ENCODE results near the gene CHRDL2. TPM values are rescaled to one million over a fixed set of nuclear protein-coding genes. Genes with fewer than 3 reads are reported as not detected.

Gene CHRDL2
- total RNA-seq, 4 donors from 2014 or later = 0.19 to 0.97 TPM; not detected in 2

GRCh38 chr11:74696939-74697675 lies 34.1 kb downstream of the CHRDL2 start:
- TF ChIP-seq CTCF (IDR thresholded peaks at IDR 0.05) (no peak), POLR2A (IDR thresholded peaks at IDR 0.05) (no peak)
- H3K27me3 ChIP-seq = no peaks in the 10 kb centered on the region
- intact Hi-C loops (cut with DNase I) = no loop called here
- no peaks in the 10 kb centered on the region for H3K9me3 ChIP-seq
- 18 to 20% methylated on average over 14 to 16 of the region's 16 CpGs for WGBS, 2 donors
- peaks cover 3 to 26% (median 16%) of the 10 kb centered on the region in 3 donors for H3K4me1 ChIP-seq
- peak overlapping the region in 2 of 4 donors; percentile 19 to 33 for H3K4me3 ChIP-seq
- no peak for DNase-seq
- H3K36me3 ChIP-seq = no peaks in the 10 kb centered on the region
- peak overlapping the region; percentile 59 to 92 (median 80) for H3K27ac ChIP-seq

GRCh38 chr11:74696500-74696899 lies 34.7 kb downstream of the CHRDL2 start:
- Histone ChIP-seq H3K9me3 (no peaks in the 10 kb centered on the region), H3K4me1 (peaks cover 3 to 25% (median 16%) of the 10 kb centered on the region in 3 donors), H3K27ac (peak overlapping the region; percentile 59 to 92 (median 80)), H3K4me3 (peak overlapping the region in 1 of 4 donors; percentile 33), H3K36me3 (no peaks in the 10 kb centered on the region), H3K27me3 (no peaks in the 10 kb centered on the region)
- TF ChIP-seq POLR2A (IDR thresholded peaks at IDR 0.05) (no peak), CTCF (IDR thresholded peaks at IDR 0.05) (no peak)
- intact Hi-C loops (cut with DNase I) = no loop called here
- no peak for DNase-seq
- WGBS, 2 donors = 40 to 59% methylated on average over 3 to 4 of the region's 6 CpGs

- no peak for DNase-seq
- no peak for TF ChIP-seq POLR2A (IDR thresholded peaks at IDR 0.05)
- TF ChIP-seq CTCF (IDR thresholded peaks at IDR 0.05) = no peak
- no peaks in the 10 kb centered on the region for H3K9me3 ChIP-seq
- 96 to 98% methylated on average over 7 to 8 of the region's 11 CpGs for WGBS, 2 donors
- no peaks in the 10 kb centered on the region for H3K36me3 ChIP-seq
- no peaks in the 10 kb centered on the region for H3K27me3 ChIP-seq
- H3K4me1 ChIP-seq = peaks cover 3 to 25% (median 16%) of the 10 kb centered on the region in 3 donors
- H3K27ac ChIP-seq = peak overlapping the region; percentile 59 to 92 (median 80)
- intact Hi-C loops (cut with DNase I) = no loop called here
- H3K4me3 ChIP-seq = no peak overlapping the region
These were observed 35.4 kb downstream of the CHRDL2 start for GRCh38 chr11:74695705-74696280.

GRCh38 chr11:74694136-74694930 lies 36.9 kb downstream of the CHRDL2 start:
- DNase-seq = no peak

More at GRCh38 chr11:74694136-74694930, 36.9 kb downstream of the CHRDL2 start:
- TF ChIP-seq CTCF (IDR thresholded peaks at IDR 0.05) (no peak), POLR2A (IDR thresholded peaks at IDR 0.05) (no peak)
- no peaks in the 10 kb centered on the region for H3K27me3 ChIP-seq
- H3K4me1 ChIP-seq = peaks cover 3 to 25% (median 16%) of the 10 kb centered on the region in 3 donors
- intact Hi-C loops (cut with DNase I) = no loop called here
- no peaks in the 10 kb centered on the region for H3K36me3 ChIP-seq
- 86 to 92% methylated on average over 6 to 9 of the region's 10 CpGs for WGBS, 2 donors
- H3K9me3 ChIP-seq = no peaks in the 10 kb centered on the region
- H3K27ac ChIP-seq = peak overlapping the region in 1 of 4 donors; percentile 5
- no peak overlapping the region for H3K4me3 ChIP-seq
